ENCODE results near the gene RPP14. TPM values are rescaled to one million over a fixed set of nuclear protein-coding genes. Genes with fewer than 3 reads are reported as not detected.

The RPP14 gene
- total and polyA plus RNA-seq, 2 of the 4 experiments (the other 2 are of a cell fraction): 6.6 to 7.8 TPM

- Histone ChIP-seq H2BK120ac (ENCODE audit: low read depth, low read length) (peak overlapping the region; percentile 12; the same call in 1 of the 2 replicates), H3K36me3 (ENCODE audit: control insufficient read depth, insufficient read depth, low read length) (no peaks in the 10 kb centered on the region), H3K9me1 (ENCODE audit: insufficient read depth, low read length) (peaks cover 4% of the 10 kb centered on the region; the same call in 1 of the 2 replicates), H3K4me2 (ENCODE audit: low read depth, low read length) (peak overlapping the region; percentile 83), H2BK15ac (ENCODE audit: low read depth, low read length) (no peak overlapping the region), H3K79me1 (ENCODE audit: low read depth in 1 of 2, low read length in 2 of 2) (peaks cover 9 to 36% of the 10 kb centered on the region in 2 experiments; a peak in 3 of 4 replicates), H4K20me1 (ENCODE audit: insufficient read depth, low read length) (peaks cover 11% of the 10 kb centered on the region; the same call in 1 of the 2 replicates), H2AK9ac (replicated peaks; ENCODE audit: low read depth, low read length, poor library complexity) (peak overlapping the region; percentile 85), H3K27me3 (ENCODE audit: control insufficient read depth, insufficient read depth, low read length) (no peaks in the 10 kb centered on the region), H2BK20ac (ENCODE audit: low read depth, low read length) (no peak overlapping the region), H3K9me3 (ENCODE audit: control insufficient read depth, insufficient read depth, low read length) (no peaks in the 10 kb centered on the region), H3K27ac (ENCODE audit: insufficient read depth, low read length) (peak overlapping the region; percentile 93), H3K4me1 (ENCODE audit: control insufficient read depth, insufficient read depth, low read length) (peaks cover 16% of the 10 kb centered on the region), H2BK5ac (ENCODE audit: low read depth, low read length, poor library complexity, severe bottlenecking) (peak overlapping the region; percentile 90), H3K23ac (ENCODE audit: low read depth, low read length) (peak overlapping the region; percentile 72; the same call in 1 of the 2 replicates), H4K91ac (ENCODE audit: insufficient read depth, low read depth, low read length) (peak overlapping the region; percentile 49), H3K56ac (ENCODE audit: extremely low read depth, insufficient read depth, low read length) (peak overlapping the region; percentile 27), H3K9ac (ENCODE audit: low read depth, low read length) (peak overlapping the region; percentile 91), H2AK5ac (ENCODE audit: low read depth, low read length) (peak overlapping the region; percentile 78; the same call in 1 of the 2 replicates), H3K4ac (ENCODE audit: low read depth, low read length) (peak overlapping the region; percentile 77), H4K5ac (ENCODE audit: low read depth, low read length) (peak overlapping the region; percentile 30; the same call in 1 of the 2 replicates), H3K18ac (ENCODE audit: low read depth, low read length) (peak overlapping the region; percentile 81), H4K8ac (ENCODE audit: low read depth in 2 of 2, low read length in 2 of 2) (no peak overlapping the region; a peak in 2 of 4 replicates), H3K4me3 (ENCODE audit: insufficient read depth, low read depth, low read length) (peak overlapping the region; percentile 91), H3K14ac (replicated peaks; ENCODE audit: low read depth, low read length) (peak overlapping the region; percentile 49; the same call in 1 of the 2 replicates), H2AFZ (replicated peaks; ENCODE audit: low read length, poor library complexity) (peak overlapping the region; percentile 98)
- in situ Hi-C loops (cut with MboI; ENCODE audit: low sequenced_read_pairs): loop anchor here (5.0 kb wide), 1 partner anchor 79 kb away; no protein-coding TSS in a partner anchor
- DNase-seq (no peak), ATAC-seq (ENCODE audit: low read depth) (peak; percentile 27)
- CTCF ChIA-PET: interaction anchor here (0.6 to 1.1 kb wide), 3 partner anchors 53 to 91 kb away, joined by 3 to 5 read pairs (median 4); no protein-coding TSS in a partner anchor
- intact Hi-C loops (cut with micrococcal nuclease): loop anchor here (1.0 to 10.0 kb wide), 3 partner anchors 56 to 291 kb away; partner anchors contain the start of gene KCTD6
- WGBS, 2 experiments (ENCODE audit: extremely low coverage in 2 of 2, insufficient read length in 1 of 2): 0% methylated on average over 23 of the region's 37 CpGs; no CpG with 5 or more reads in 1 of the 2 experiments
- POLR2A ChIA-PET (ENCODE audit: unreplicated experiment): interaction anchor here (0.5 to 0.6 kb wide), 6 partner anchors 29 to 736 kb away, joined by 3 to 6 read pairs (median 4); no protein-coding TSS in a partner anchor
- dilution Hi-C loops (cut with HindIII; ENCODE audit: low sequenced_read_pairs, unreplicated experiment): no loop called here
- no TSS peak for BruUV-seq (replicated peaks)
- TF ChIP-seq CHD1 (IDR thresholded peaks at IDR 0.05; ENCODE audit: low read depth, low read length) (no peak), FOS (IDR thresholded peaks at IDR 0.05; ENCODE audit: low read depth, low read length) (no peak), BHLHE40 (IDR thresholded peaks at IDR 0.05; ENCODE audit: low read depth, low read length) (no peak), RCOR1 (IDR thresholded peaks at IDR 0.05; ENCODE audit: insufficient replicate concordance, low read length) (no peak), USF2 (IDR thresholded peaks at IDR 0.05; ENCODE audit: low read depth, low read length) (no peak), CEBPB (IDR thresholded peaks at IDR 0.05; ENCODE audit: low read depth, low read length) (no peak), RFX5 (IDR thresholded peaks at IDR 0.05; ENCODE audit: low read depth, low read length) (no peak), SMC3 (IDR thresholded peaks at IDR 0.05; ENCODE audit: low read depth, low read length) (no peak), ELK1 (IDR thresholded peaks at IDR 0.05; ENCODE audit: borderline replicate concordance, low read depth, low read length) (no peak), MXI1 (IDR thresholded peaks at IDR 0.05; ENCODE audit: borderline replicate concordance, low read depth, low read length) (no peak), CTCF (conservative IDR thresholded peaks at IDR 0.05; ENCODE audit: low read depth, low read length) (no peak), POLR2A (IDR thresholded peaks at IDR 0.05; ENCODE audit: low read depth, low read length) (no peak), MAFK (IDR thresholded peaks at IDR 0.05; ENCODE audit: low read depth, low read length) (no peak)
Measured at GRCh38 chr3:58333206-58334012, 27.4 kb downstream of the RPP14 start.
